GM21515 (cell line): ENCODE measurements around the gene AAMDC.
"Not testable (repeated sequence)": the region's sequence is repeated elsewhere in the genome, so short reads cannot be mapped to it uniquely, and the experiment has no call there.

ENCODE experiments used
- ATAC-seq: cut with Tn5 transposase; IDR thresholded peaks from one replicate; pipeline ENCODE4 v1.9.1; 2021; ENCODE audit not compliant: unreplicated experiment

AAMDC gene

DNA sequence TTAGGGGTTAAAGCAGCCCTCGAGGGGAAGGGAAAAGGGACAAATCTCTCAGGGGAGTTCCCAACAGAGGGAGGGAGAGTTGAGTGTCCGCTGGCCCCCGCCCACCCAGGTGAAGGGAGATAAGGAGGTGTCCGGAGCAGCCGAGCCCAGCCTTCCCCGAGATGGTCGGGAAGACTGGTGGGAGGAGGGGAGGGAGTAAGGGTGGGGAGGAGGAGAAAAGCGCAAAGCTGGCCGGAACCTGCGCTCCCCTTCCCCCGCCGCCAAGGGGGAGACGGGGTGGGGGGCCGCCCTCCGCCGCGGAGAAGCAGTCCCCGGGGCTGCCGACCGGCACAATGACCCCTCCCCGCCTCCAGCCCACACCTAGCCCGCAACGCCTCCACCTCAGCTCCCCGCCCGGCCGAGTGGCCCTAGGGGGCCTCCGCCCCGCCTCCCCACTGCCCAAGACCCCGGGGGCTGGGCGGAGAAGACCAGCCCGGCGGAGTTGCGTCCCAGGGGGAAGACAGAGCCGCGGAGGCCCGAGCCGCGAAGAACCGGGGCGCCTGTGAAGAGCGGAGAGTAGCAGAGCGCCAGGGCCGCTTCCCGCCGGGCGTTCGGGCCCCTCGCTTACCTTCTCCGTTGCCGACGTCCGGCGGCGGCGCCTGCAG is 901 bp upstream of the AAMDC start:
- peak; percentile 23 for ATAC-seq

DNA sequence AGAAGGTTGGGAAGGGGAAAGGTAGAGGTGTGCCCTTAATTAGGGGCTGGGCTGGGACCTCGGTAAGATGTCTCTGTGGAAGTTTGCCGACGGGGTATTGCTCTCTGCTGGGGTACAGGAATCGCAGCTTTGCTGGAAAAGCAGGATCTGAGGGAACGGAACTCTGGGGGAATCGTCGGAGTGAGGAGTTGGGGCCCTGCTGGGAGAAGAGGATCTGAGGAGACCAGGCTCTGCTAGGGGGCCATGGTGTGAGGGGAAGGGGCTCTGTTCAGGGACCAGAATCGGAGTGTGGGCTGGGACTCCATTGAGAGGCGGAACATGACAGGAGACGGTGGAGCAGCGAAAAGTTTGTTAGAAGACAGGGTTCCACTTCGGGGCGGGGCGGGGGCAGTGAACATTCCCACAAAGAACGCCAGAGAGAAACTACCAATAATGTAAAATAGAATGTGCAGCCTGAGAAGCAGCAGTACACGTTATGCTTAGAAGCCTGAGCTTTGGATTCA is 456 bp downstream of the AAMDC start:
- ATAC-seq = no peak

DNA sequence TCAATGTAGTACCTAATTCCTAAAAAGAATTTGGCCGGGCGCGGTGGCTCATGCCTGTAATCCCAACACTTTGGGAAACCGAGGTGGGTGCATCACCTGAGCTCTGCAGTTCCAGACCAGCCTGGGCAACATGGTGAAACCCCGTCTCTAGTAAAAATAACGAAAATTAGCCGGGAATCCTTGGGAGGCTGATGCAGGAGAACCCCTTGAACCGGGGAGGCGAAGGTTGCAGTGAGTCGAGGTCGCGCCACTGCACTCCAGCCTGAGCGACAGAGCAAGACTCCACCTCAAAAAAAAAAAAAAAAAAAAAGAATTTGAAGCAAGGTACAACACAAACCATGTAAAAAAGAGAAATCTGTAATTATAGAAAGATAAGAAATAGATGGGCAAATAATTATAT is 1.2 kb downstream of the AAMDC start:
- ATAC-seq = not testable (repeated sequence)

DNA sequence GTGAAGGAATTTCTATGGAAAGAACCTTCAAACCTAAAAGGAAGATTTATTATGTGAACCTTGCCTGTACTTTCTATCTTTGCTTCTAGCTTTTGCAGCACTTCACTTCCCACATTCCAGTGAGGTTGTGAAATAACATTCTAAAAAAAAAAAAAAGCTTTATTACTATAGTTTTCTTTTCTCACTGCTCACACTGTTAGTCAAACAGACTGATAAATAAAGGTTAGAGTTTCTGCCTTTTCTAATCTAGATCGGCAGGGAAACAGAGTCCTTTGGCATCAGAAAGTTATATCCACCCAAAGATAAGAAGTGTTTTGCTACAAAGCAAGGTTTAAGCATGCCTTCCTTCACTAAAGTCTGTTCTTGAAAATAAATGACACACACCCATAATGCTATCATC is 2.8 kb downstream of the AAMDC start:
- no peak for ATAC-seq

- no peak for ATAC-seq
Observed at GRCh38 chr11:77828926-77829325, 8.0 kb downstream of the AAMDC start.

GRCh38 chr11:77833302-77833701 is 12.4 kb downstream of the AAMDC start:
- ATAC-seq = no peak

GRCh38 chr11:77842441-77843121 is 21.6 kb downstream of the AAMDC start:
- no peak for ATAC-seq

DNA sequence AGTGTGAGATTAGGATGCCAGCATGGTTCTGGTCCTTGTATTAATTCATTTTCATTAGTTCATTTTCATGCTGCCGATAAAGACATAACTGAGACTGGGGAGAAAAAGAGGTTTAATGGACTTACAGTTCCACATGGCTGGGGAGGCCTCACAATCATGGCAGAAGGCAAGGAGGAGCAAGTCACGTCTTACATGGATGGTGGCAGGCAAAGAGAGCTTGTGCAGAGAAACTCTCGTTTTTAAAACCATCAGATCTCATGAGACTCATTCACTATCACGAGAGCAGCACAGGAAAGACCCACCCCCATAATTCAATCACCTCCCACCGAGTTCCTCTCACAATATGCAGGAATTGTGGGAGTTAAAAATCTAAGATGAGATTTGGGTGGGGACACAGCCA is 22.8 kb downstream of the AAMDC start:
- ATAC-seq = not testable (repeated sequence)

DNA sequence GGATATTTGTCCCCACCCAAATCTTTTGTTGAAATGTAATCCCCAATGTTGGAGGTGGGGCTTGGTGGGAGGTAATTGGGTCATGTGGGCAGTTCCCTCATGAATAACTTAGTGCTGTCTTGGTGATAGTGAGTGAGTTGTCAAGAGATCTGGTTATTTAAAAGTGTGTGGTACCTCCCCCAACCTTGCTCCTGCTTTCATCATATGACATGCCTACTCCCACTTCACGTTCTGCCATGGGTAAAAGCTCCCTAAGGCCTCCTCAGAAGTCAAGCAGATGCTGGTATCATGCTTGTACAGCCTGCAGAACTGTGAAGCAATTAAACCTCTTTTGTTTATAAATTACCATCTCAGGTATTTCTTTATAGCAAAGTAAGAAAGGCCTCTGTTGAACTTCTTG is 30.6 kb downstream of the AAMDC start:
- no peak for ATAC-seq

DNA sequence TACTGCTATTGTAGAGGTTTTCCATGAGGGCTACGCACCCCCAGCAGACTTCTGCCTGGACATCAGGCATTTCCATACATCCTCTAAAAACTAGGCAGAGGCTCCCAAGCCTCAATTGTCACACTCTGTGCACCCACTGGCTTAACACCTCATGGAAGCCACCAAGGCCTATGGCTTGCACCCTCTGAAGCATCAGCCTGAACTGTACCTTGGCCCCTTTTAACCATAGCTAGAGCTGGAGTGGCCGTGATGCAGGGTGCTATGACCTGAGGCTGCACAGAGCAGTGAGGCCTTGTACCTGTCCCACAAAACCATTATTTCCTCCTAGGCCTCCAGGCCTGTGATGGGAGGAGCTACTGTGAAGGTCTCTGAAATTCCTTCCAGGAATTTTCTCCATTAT is 33.9 kb downstream of the AAMDC start:
- ATAC-seq = no peak

GRCh38 chr11:77857906-77858457 is 37.0 kb downstream of the AAMDC start:
- ATAC-seq = not testable (repeated sequence)

DNA sequence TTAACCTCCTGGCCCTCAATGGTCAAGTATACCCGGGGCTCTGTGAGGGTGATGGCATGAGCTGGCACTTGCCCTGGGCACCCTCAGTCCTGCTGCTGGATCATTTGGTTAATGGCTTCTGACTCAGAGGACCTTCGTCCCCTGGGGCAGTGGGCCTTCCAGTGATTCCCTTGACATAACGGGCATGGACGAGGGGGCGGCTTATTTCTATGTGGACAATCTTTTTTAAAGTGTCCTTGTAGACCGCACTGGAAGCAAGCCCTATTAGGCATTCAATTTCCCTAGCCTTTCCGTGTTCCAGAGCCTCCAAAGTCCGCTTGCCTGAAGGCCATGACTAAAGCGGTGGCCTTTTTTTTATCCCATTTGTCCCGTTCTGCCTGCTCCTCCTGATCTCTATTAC is 40.5 kb downstream of the AAMDC start:
- ATAC-seq = not testable (repeated sequence)

GRCh38 chr11:77865805-77866204 is 44.9 kb downstream of the AAMDC start:
- ATAC-seq = no peak

DNA sequence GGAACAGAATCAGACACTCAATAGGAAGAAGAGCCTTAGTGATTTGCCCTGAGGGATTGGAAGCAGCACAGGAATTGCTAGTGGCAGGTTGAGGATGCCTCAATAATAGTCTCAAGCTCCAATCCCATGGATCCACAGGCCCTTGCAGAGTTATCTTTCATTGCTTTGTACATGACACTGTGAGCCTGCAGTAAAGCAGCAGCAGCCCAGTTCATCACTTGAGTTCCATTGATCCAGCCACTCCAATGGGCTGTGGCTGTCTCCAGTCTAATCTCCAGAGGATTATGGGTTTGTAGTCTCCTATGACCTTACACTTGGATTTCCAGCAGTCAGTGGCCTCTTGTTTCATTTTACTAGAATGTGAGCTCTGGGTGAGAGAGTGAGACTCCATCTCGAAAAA is 45.4 kb downstream of the AAMDC start:
- ATAC-seq = no peak

GRCh38 chr11:77868744-77869143 is 47.8 kb downstream of the AAMDC start:
- no peak for ATAC-seq

GRCh38 chr11:77871855-77872254 is 50.9 kb downstream of the AAMDC start:
- ATAC-seq = no peak

GRCh38 chr11:77873345-77873744 is 52.4 kb downstream of the AAMDC start:
- no peak for ATAC-seq

DNA sequence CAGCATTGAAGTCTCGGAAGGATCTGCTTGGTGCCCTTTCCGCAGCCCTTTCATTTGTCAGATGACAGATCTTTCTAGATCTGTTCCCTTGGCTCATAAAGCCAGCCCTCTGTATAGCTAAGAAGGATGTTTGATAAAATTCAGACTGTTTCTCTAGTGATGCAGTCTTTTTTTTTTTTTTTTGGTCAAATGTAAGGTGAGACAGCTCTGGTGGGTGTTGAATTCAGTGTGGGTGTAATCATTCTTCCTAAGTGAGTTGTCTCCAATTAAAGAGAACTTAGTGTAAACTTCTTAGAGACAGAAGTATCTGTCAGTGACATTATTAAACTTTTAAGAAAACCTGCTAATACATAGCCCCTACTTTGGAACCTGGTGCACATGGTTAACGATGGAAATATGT is 53.3 kb downstream of the AAMDC start:
- no peak for ATAC-seq

DNA sequence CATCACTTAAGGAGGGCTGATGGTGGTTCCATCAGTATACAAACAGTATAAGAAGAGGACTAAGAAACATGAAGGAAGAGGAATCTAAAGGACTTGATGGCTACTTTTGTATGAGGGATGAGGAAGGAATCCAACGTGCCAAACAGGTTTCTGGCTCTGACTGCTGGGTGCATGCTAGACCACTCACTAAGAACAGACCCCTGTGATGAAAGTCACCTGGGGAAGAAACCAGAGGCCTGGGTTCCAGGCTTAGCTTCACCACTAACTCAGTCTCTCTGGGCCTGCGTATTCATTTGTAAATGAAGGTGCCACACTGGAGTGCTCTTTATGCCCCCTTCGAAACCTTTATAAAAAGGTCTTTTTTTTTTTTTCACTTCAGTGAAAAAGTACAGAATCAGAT is 55.1 kb downstream of the AAMDC start:
- no peak for ATAC-seq

DNA sequence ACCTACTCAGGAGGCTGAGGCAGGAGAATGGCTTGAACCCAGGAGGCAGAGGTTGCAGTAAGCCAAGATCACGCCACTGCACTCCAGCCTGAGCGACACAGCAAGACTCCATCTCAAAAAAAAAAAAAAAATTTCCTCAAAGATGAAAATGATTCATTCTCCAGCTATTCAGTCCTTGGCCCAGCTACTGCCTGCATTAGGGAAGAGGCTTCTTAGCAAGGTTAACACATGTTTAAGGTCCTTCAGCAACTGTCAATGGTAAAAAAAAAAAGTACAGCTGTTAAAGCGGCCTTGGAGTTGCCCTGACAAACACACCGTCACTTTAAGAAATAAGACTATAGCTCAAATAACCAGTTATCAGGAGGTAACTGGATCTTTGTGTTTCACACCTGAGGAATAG is 57.3 kb downstream of the AAMDC start:
- not testable (repeated sequence) for ATAC-seq

DNA sequence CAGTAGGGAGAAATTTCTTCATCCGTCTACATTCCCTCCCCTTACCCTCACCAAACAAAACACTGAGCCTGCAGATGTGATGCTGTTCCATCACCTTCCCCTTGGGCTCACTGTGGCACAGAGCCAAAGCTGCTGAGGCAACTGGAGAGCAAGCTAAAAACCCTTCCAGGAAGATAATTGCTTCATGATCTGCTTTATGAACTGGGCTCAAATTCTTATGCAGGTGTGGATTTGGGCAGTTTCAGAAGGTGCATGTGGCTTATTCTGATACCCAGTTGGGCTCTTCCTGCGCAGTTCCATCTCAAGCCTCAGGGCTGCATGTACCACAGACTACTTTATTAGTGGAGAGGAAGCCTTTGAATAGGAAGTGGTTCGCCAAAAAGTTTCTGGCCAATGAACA is 58.3 kb downstream of the AAMDC start:
- ATAC-seq = no peak

DNA sequence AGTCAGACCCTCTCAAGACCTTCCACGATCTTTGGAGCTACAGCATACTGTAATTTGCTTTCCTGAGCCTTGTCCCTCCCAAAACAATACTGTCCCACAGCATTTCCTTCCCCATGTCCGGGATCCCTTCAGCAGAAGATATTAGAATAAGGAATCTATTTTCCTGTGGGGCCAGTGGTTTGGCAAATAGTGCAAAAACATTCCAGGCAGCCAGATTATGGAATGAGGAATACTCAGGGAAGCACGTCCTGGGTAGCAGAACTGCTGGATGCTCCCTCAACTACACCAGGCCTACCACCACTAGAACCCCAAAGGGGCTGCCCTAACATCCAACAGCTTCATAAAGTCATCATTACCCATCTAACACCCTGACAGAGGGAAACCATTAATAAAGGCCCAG is 61.5 kb downstream of the AAMDC start:
- no peak for ATAC-seq
